HL-60 (cell line): ENCODE results near the gene CFAP46.
"Not testable (repeated sequence)": the region's sequence is repeated elsewhere in the genome, so short reads cannot be mapped to it uniquely, and the experiment has no call there.

Experiments
- DNase-seq, 2 experiments: peaks; one replicate each; pipeline ENCODE4 v3.0.0-alpha.2; 2010 to 2020; ENCODE audit warnings: low read depth in 1 of 2, low spot score in 1 of 2
- H3K27ac ChIP-seq: fragments of 250-450 bp; sonication (Bioruptor Pico); replicated peaks from 2 replicates; pipeline ENCODE4 v1.5.1; 2020; ENCODE audit warnings: mild to moderate bottlenecking, moderate library complexity
- H3K27me3 ChIP-seq: fragments of 250-450 bp; sonication (Bioruptor Pico); 2 replicates; pipeline ENCODE4 v1.5.1; 2021; ENCODE audit warnings: mild to moderate bottlenecking, moderate library complexity; ENCODE audit not compliant: insufficient read depth, poor library complexity, severe bottlenecking
- H3K4me3 ChIP-seq: replicated peaks from 2 replicates; pipeline ENCODE4 v1.5.1; 2011; ENCODE audit warnings: mild to moderate bottlenecking, control low read depth, low read length; ENCODE audit not compliant: insufficient read depth
- GABPA ChIP-seq: IDR thresholded peaks from 2 replicates; pipeline ENCODE4 v1.6.1; 2012; ENCODE audit warnings: low read depth
- POLR2AphosphoS5 ChIP-seq: IDR thresholded peaks from 2 replicates; pipeline ENCODE4 v1.6.1; 2012; ENCODE audit warnings: low read depth
- REST ChIP-seq: IDR thresholded peaks from 2 replicates; pipeline ENCODE4 v1.6.1; 2012; ENCODE audit warnings: low read depth; ENCODE audit not compliant: insufficient replicate concordance
- SPI1 ChIP-seq: IDR thresholded peaks from 2 replicates; pipeline ENCODE4 v1.6.1; 2012; ENCODE audit warnings: low read depth, mild to moderate bottlenecking, borderline replicate concordance
- TF ChIP-seq, protein P1 (sequence below): IDR thresholded peaks from one replicate; pipeline ENCODE4 v1.5.1; 2011; ENCODE audit warnings: low read length, control low read depth, inconsistent platforms; ENCODE audit not compliant: insufficient read depth

The CFAP46 gene

GRCh38 chr10:132958883-132959558, 16.7 kb upstream of the CFAP46 start:
- DNase-seq = no peak
- no peak overlapping the region for H3K27ac ChIP-seq
- peaks cover 23% of the 10 kb centered on the region for H3K27me3 ChIP-seq
- TF ChIP-seq REST (no peak), POLR2AphosphoS5 (no peak), SPI1 (no peak)
- TF ChIP-seq, protein P1, sequence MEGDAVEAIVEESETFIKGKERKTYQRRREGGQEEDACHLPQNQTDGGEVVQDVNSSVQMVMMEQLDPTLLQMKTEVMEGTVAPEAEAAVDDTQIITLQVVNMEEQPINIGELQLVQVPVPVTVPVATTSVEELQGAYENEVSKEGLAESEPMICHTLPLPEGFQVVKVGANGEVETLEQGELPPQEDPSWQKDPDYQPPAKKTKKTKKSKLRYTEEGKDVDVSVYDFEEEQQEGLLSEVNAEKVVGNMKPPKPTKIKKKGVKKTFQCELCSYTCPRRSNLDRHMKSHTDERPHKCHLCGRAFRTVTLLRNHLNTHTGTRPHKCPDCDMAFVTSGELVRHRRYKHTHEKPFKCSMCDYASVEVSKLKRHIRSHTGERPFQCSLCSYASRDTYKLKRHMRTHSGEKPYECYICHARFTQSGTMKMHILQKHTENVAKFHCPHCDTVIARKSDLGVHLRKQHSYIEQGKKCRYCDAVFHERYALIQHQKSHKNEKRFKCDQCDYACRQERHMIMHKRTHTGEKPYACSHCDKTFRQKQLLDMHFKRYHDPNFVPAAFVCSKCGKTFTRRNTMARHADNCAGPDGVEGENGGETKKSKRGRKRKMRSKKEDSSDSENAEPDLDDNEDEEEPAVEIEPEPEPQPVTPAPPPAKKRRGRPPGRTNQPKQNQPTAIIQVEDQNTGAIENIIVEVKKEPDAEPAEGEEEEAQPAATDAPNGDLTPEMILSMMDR = no peak
- H3K4me3 ChIP-seq = no peak overlapping the region

GRCh38 chr10:132957981-132958882, 15.9 kb upstream of the CFAP46 start:
- peaks cover 24% of the 10 kb centered on the region for H3K27me3 ChIP-seq
- no peak for DNase-seq
- H3K27ac ChIP-seq = no peak overlapping the region
- TF ChIP-seq, protein P1 = no peak
- no peak for TF ChIP-seq POLR2AphosphoS5
- no peak overlapping the region for H3K4me3 ChIP-seq

DNA sequence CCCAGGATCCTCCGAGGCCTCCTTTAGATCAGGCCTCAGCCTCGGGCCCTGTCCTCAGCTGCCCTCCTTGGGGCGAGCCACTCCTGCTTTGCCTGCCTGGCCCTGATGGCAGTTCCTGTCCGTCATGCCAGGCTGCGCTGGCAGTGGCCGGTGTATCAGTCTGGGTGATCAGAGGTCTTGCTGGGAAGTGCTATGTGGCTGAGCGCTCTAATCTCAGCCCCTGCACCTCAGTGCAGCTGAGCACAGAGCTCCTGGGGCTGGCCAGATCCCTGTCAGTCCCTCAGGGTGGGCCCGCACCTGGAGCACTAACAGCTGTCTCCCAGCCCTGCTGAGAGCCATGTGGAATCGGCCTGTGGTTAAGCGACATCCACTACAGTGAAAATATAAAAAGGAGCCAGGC, 14.8 kb upstream of the CFAP46 start:
- peaks cover 15% of the 10 kb centered on the region for H3K27me3 ChIP-seq
- no peak for DNase-seq
- no peak overlapping the region for H3K27ac ChIP-seq
- TF ChIP-seq SPI1 (no peak), REST (no peak), POLR2AphosphoS5 (no peak), GABPA (no peak)
- TF ChIP-seq, protein P1 = no peak
- no peak overlapping the region for H3K4me3 ChIP-seq

- DNase-seq = not testable (repeated sequence)
- H3K27me3 ChIP-seq = peaks cover 10% of the 10 kb centered on the region
Measured at GRCh38 chr10:132956259-132956658, 13.9 kb upstream of the CFAP46 start.

More at GRCh38 chr10:132956259-132956658, 13.9 kb upstream of the CFAP46 start:
- H3K4me3 ChIP-seq, H3K27ac ChIP-seq: not testable (repeated sequence)
